GM12872 (cell line): ENCODE results near the gene KRT10.

Experiments
- TF ChIP-seq, protein P1 (sequence below): IDR thresholded peaks from 3 replicates; pipeline ENCODE4 v1.5.1; 2011; ENCODE audit warnings: low read depth, mild to moderate bottlenecking, low read length, moderate library complexity; ENCODE audit not compliant: insufficient read depth

Gene KRT10

DNA sequence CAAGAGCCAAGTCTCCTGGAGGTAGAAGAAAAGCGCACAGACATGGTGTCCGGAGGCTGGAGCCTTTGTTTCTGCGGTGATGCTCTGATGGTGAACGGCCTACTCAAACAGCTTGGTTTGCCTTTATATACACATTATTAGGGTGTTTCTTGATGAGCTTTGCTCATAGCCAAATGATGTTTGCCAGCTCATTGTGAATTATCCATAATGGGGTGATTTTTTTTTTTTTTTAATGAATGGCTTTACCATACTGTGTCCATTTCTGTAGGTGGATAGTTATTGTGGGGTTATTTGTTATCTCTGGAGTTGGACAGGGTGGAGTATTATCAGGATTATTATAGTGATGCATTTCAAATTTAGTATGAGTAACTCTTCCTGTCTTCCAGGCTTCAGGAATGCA is 40.0 kb downstream of the KRT10 start, which contains the start of gene KRT27:
Gene KRT27 (minus strand): TSS at position 101 of the 400 bp plus-strand sequence. CDS start 57 bp downstream, at position 44.
- TF ChIP-seq, protein P1, sequence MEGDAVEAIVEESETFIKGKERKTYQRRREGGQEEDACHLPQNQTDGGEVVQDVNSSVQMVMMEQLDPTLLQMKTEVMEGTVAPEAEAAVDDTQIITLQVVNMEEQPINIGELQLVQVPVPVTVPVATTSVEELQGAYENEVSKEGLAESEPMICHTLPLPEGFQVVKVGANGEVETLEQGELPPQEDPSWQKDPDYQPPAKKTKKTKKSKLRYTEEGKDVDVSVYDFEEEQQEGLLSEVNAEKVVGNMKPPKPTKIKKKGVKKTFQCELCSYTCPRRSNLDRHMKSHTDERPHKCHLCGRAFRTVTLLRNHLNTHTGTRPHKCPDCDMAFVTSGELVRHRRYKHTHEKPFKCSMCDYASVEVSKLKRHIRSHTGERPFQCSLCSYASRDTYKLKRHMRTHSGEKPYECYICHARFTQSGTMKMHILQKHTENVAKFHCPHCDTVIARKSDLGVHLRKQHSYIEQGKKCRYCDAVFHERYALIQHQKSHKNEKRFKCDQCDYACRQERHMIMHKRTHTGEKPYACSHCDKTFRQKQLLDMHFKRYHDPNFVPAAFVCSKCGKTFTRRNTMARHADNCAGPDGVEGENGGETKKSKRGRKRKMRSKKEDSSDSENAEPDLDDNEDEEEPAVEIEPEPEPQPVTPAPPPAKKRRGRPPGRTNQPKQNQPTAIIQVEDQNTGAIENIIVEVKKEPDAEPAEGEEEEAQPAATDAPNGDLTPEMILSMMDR = no peak

DNA sequence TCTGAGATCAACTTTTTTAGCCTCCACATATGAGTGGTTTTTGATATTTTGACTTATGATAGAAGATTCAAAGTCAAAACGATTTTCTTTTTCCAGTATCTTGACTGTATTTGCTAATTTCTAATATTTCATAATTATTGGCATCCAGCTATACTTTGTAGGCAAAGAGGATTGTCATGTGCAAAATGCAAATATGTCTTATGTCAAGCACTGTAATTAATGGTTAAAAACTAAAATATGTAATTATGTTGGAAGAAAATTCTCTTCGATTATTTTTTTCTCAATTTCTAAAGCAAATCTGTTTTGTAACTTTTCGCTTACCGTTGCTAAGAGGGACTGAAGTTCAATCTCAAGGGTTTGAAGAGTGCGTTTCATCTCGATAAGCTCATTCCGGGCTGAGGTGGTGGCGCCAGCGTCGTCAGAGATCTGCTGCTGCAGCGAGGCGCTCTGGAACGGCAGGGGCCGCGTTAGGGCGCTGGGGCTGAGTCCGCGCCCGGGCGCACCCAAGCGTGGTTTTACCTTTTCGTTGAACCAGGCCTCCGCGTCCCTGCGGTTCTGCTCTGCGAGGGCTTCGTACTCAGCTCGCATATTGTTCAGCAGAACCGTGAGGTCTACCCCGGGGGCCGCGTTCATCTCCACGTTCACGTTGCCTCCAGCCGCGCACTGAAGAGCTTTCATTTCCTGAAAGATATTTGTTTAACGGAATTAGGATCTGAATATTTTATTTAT is 43.1 kb downstream of the KRT10 start:
- TF ChIP-seq, protein P1 = no peak

DNA sequence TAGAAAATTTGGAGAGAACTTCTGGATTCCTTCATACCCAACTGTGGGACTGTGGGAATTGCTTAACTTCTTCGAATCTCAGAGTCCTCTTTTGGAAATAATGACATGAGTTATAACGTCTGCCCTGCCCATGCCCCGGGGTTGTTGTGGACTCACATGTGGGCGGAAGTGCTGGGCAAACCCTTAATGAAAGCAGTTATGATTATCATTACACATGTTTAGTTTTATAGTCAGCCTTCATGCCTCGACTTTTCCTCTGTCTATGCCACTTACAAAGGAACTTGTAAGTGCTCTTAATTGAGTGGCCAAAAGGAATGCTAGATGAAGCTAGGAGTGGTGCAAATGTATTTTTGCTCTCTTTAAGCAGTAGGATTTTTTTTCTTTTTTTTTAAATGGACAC is 44.0 kb downstream of the KRT10 start:
- TF ChIP-seq, protein P1 = no peak

GRCh38 chr17:40777971-40778370 is 44.4 kb downstream of the KRT10 start:
- TF ChIP-seq, protein P1 = no peak

GRCh38 chr17:40777459-40777858 is 45.0 kb downstream of the KRT10 start:
- TF ChIP-seq, protein P1 = no peak

DNA sequence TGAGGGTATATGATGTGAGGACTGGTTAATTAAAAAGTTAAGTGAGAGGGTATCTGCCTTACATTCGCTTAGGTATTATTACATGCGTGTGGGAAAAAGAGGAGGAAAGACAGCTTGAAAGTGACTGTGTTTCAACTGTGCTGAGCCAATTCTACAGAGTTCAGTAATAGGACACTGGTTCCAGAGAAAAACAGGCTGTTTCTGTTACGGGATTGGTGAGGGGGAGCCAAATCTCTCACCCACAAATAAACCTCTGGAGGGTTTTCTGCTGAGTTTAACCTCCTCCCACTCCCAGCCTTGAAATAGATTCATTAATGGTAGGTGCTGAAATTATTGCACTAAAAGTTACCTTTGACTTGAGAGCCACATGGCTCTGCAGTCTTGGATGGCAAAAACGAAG is 46.5 kb downstream of the KRT10 start:
- TF ChIP-seq, protein P1 = no peak

GRCh38 chr17:40772101-40772500 is 50.3 kb downstream of the KRT10 start, which contains the start of gene KRT26:
Gene KRT26, minus strand, starts transcription at chr17:40772201. Its CDS starts 88 bp downstream, at chr17:40772113.
- TF ChIP-seq, protein P1 = no peak
